PC-9 (cell line): ENCODE results near the gene PRPH.

ENCODE experiments used
- CTCF ChIP-seq: fragments of 200-600 bp; sonication (generic); conservative IDR thresholded peaks from 2 replicates; pipeline ENCODE4 v1.6.1; 2017; ENCODE audit warnings: mixed run types, antibody characterized with exemption, mild to moderate bottlenecking, moderate library complexity
- EZH2 ChIP-seq: fragments of 200-600 bp; sonication (generic); IDR thresholded peaks from 2 replicates; pipeline ENCODE4 v1.8.0; 2017; ENCODE audit warnings: antibody characterized with exemption, low read depth

- TF ChIP-seq CTCF (no peak), EZH2 (no peak)
These were observed 28.7 kb downstream of the PRPH start for GRCh38 chr12:49323524-49324097.
